Smooth muscle cell of bladder (primary cell): ENCODE data around the gene KANSL2. TPM values are rescaled to one million over a fixed set of nuclear protein-coding genes. Genes with fewer than 3 reads are reported as not detected.

Experiments
- total RNA-seq: library from RNA; depleted of rRNA; stranded (reverse); fragments of >200 nt; gene quantifications from 2 replicates; pipeline ENCODE4 v1.2.3, GENCODE V29; 2014

KANSL2 gene, protein sequence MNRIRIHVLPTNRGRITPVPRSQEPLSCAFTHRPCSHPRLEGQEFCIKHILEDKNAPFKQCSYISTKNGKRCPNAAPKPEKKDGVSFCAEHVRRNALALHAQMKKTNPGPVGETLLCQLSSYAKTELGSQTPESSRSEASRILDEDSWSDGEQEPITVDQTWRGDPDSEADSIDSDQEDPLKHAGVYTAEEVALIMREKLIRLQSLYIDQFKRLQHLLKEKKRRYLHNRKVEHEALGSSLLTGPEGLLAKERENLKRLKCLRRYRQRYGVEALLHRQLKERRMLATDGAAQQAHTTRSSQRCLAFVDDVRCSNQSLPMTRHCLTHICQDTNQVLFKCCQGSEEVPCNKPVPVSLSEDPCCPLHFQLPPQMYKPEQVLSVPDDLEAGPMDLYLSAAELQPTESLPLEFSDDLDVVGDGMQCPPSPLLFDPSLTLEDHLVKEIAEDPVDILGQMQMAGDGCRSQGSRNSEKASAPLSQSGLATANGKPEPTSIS
- 33.1 and 38.0 TPM in 2 replicates for total RNA-seq

DNA sequence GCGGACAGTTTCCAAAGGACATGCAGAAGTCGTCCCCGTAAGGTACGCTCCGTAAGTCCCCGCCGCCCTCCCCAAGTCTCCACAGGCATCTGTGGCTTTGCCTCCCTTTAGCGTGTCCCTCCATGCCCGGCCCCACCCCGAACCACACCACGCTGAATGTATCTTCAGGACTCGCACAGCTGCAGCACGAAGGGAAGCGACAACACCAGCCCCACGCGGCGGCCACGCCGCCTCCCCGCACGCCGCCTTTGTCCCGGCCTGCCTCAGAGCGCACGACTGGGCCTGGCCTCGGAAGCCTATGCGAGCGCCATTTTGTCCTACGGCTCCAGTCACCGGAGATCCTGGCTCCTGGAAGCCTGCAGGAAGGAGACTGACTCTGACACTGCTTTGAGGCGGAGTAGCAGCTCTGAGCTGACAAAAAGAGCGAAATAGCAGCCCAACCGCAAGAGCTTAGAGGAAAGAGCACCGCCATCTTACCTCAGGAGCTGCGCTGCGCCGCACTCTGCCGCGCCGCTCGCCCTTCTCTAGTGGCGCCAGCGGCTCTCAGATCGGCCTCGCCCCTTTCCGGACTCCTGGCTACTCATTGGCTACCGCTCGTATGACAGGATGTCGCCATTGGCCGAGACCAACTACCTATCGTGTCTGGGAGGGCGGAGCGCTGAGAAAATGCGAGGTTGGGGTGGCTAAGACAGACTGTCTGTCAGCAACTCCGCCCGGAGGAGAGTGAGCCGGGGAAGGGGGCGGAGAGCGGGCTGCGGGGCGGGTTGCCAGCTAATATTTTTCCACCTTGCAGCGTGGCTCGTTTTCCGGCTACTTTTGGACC is at the start of gene KANSL2:
Gene KANSL2 (minus strand): TSS at position 529 of the 823 bp plus-strand sequence. CDS start 606 bp downstream, outside the sequence.

DNA sequence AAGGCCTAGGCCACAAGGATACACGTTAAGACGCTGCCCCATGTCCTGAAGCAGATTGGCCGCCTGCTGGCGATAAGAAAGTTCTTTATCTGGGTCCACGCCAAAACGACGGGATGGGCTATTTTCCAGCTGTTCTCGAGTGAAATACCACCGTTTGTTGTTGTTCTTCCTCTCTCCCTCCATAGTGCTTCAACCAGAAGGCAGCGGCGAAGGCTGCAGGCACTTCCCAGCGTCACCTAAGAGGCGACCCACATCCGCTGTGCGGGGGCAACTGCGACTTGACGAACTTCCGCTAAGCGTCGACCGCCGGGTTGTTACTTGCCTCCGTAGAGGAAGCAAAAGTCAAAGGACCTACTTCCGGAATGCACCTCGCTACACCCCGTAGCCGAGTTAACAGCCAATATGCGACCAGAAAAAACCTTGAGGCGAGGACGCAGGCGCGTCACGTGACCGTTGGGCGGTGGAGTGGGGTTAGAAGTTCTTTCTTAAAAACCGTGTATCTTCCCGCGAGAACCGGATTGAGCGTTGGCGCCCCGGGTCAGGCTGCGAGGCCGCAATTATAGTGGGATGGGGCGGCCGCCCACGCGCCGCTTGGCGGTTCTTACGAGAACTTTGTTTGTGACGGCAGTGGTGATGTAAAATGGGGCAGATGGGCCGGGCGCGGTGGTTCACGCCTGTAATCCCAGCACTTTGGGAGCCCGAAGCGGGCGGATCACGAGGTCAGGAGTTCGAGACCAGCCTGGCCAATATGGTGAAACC is 34.6 kb upstream of the KANSL2 start, which contains the start of gene CCNT1:
Gene CCNT1 (minus strand): TSS at position 215 of the 759 bp plus-strand sequence. CDS start 32 bp downstream, at position 183.

Other genes with a start within 250 kb of the KANSL2 start
- gene ANP32D, start 209.7 kb downstream of the KANSL2 start, total RNA-seq, result not detected in 2 replicates
- gene C12orf54, start 199.7 kb downstream of the KANSL2 start, total RNA-seq, result not detected in 2 replicates
- not detected in 2 replicates for gene OR8S1, start 156.6 kb downstream of the KANSL2 start, total RNA-seq
- not detected in 2 replicates for gene LALBA, start 112.2 kb downstream of the KANSL2 start, total RNA-seq
- gene CCNT1, start 34.5 kb upstream of the KANSL2 start, total RNA-seq, result 19.1 and 22.9 TPM in 2 replicates
- gene ADCY6, start 106.9 kb upstream of the KANSL2 start, total RNA-seq, result 41.0 and 43.7 TPM in 2 replicates
- gene CACNB3, start 136.3 kb upstream of the KANSL2 start, total RNA-seq, result 12.2 and 12.4 TPM in 2 replicates
- 79.4 and 91.2 TPM in 2 replicates for gene DDX23, start 169.9 kb upstream of the KANSL2 start, total RNA-seq
- 0.14 and 0.55 TPM in 2 replicates for gene RND1, start 183.6 kb upstream of the KANSL2 start, total RNA-seq
- 38.7 and 43.6 TPM in 2 replicates for gene FKBP11, start 243.3 kb upstream of the KANSL2 start, total RNA-seq